CD4-positive, alpha-beta T cell (primary cell): ENCODE data around the gene SLC35F1. TPM values are rescaled to one million over a fixed set of nuclear protein-coding genes. Genes with fewer than 3 reads are reported as not detected.

Source experiments
- ATAC-seq: fragments of 200-7000 bp; cut with Tn5 transposase; one replicate; pipeline ENCODE4 v1.10.0; 2022; ENCODE audit warnings: mild to moderate bottlenecking; ENCODE audit not compliant: poor library complexity
- CTCF ChIA-PET: fragments of 350-600 bp; sonication (Branson Sonifier 250); formaldehyde crosslinking; loops from one replicate; lab custom pipeline; 2021; ENCODE audit warnings: antibody characterized with exemption, inconsistent platforms; lab: Charles Lee
- POLR2A ChIA-PET: fragments of 350-600 bp; sonication (Branson Sonifier 250); formaldehyde crosslinking; loops from one replicate; lab custom pipeline; 2021; ENCODE audit warnings: antibody characterized with exemption, inconsistent platforms; lab: Charles Lee
- DNase-seq, 14 experiments: peaks; one replicate each; pipeline ENCODE4 v3.0.0-alpha.2; 2013 to 2020; ENCODE audit warnings: mixed read lengths in 2 of 14
- H3K27ac ChIP-seq, 2 donors: one replicate each; pipeline versions ENCODE4 v1.5.1 to v1.7.0; 2013; ENCODE audit warnings: low read length in 2 of 2, low read depth in 1 of 2, mild to moderate bottlenecking in 1 of 2
- H3K27me3 ChIP-seq, 2 experiments: 1 replicate in 1 of 2; 2 replicates in 1 of 2; pipeline versions ENCODE4 v1.6.1 to v1.7.0; 2013; ENCODE audit warnings: low read length in 2 of 2, control low read depth in 1 of 2, mild to moderate bottlenecking in 1 of 2, moderate library complexity in 1 of 2; ENCODE audit not compliant: insufficient read depth in 2 of 2, control insufficient read depth in 1 of 2
- H3K36me3 ChIP-seq: one replicate; pipeline ENCODE4 v1.6.1; 2013; ENCODE audit warnings: low read length, control low read depth; ENCODE audit not compliant: insufficient read depth
- H3K4me1 ChIP-seq: one replicate; pipeline ENCODE4 v1.6.1; 2013; ENCODE audit warnings: low read length, control low read depth; ENCODE audit not compliant: insufficient read depth
- H3K4me3 ChIP-seq: one replicate; pipeline ENCODE4 v1.5.1; 2013; ENCODE audit warnings: mild to moderate bottlenecking, low read length, moderate library complexity
- H3K9me3 ChIP-seq, 2 experiments: 1 replicate in 1 of 2; 2 replicates in 1 of 2; pipeline versions ENCODE4 v1.6.1 to v1.7.0; 2013; ENCODE audit warnings: low read length in 2 of 2, mild to moderate bottlenecking in 2 of 2, control low read depth in 1 of 2, moderate library complexity in 1 of 2; ENCODE audit not compliant: control insufficient read depth in 1 of 2, insufficient read depth in 1 of 2
- H3K27ac Mint-ChIP-seq: one replicate; pipeline ENCODE4 v1.8.0; 2020; ENCODE audit warnings: mixed read lengths
- H3K27me3 Mint-ChIP-seq: one replicate; pipeline ENCODE4 v1.8.0; 2021; ENCODE audit warnings: mixed read lengths
- H3K36me3 Mint-ChIP-seq: one replicate; pipeline ENCODE4 v1.8.0; 2021; ENCODE audit warnings: low read depth, mixed read lengths
- H3K4me1 Mint-ChIP-seq: one replicate; pipeline ENCODE4 v1.8.0; 2021; ENCODE audit warnings: low read depth, mixed read lengths
- H3K4me3 Mint-ChIP-seq: one replicate; pipeline ENCODE4 v1.8.0; 2020; ENCODE audit warnings: mild to moderate bottlenecking, mixed read lengths
- H3K9me3 Mint-ChIP-seq: one replicate; pipeline ENCODE4 v1.8.0; 2020; ENCODE audit warnings: mixed read lengths
- intact Hi-C, 2 experiments: fragments of 100-400 bp; cut with DNase I in 1 of 2; cut with micrococcal nuclease in 1 of 2; formaldehyde crosslinking; loops; one replicate each; pipeline versions ENCODE4 v1.15.1 to v1.9.0; 2023 to 2025; cut with DNase I, micrococcal nuclease
- total RNA-seq, 174 experiments: library from RNA in 2 of 174; stranded (reverse) in 2 of 174; gene quantifications; one replicate each; pipeline ENCODE4 v1.2.3 and lab custom pipeline; 2021 to 2026
- TF ChIP-seq, protein P1 (sequence below): fragments of 200-600 bp; IDR thresholded peaks from one replicate; pipeline ENCODE4 v1.8.0; 2022; ENCODE audit warnings: antibody characterized with exemption, mild to moderate bottlenecking

Gene SLC35F1
- total RNA-seq, 2 experiments from 2014 or later, result not detected

DNA sequence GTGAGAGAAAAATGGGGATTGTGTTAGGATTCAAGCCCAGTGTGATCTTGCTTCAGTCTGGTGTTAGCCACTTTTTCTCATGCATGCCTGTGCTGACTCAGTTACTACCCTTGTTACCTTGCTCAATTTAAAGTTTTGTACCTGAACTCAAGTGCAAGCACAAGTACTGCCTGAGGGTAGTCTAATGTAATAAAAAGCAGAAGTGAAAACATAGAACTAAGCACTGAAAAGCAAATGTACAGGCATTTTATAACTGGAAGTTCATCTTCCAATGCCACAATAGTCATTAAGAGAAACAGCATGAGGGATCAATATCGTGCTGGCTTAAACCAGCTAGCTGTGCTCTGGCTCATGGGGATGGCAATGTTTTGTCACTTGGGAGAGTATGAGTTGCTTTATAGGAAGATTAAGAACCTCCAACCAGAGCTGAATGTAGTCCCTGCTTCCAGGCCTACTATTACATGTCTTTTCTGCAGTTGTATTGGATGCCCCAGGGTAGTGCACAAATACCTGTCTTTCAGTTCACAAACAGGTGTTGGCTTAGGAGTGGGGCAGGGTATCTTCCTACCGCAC lies 48.7 kb downstream of the SLC35F1 start:
- intact Hi-C loops, result no loop called here

GRCh38 chr6:117956386-117956785 lies 49.3 kb downstream of the SLC35F1 start:
- Histone ChIP-seq H3K27me3 (peaks cover 0 to 10% of the 10 kb centered on the region in 2 experiments), H3K27ac (no peak overlapping the region), H3K36me3 (no peaks in the 10 kb centered on the region), H3K4me3 (no peak overlapping the region), H3K4me1 (no peaks in the 10 kb centered on the region), H3K9me3 (no peaks in the 10 kb centered on the region)
- POLR2A ChIA-PET, result no interaction called here
- H3K4me1 Mint-ChIP-seq, result no peaks in the 10 kb centered on the region
- TF ChIP-seq, protein P1, sequence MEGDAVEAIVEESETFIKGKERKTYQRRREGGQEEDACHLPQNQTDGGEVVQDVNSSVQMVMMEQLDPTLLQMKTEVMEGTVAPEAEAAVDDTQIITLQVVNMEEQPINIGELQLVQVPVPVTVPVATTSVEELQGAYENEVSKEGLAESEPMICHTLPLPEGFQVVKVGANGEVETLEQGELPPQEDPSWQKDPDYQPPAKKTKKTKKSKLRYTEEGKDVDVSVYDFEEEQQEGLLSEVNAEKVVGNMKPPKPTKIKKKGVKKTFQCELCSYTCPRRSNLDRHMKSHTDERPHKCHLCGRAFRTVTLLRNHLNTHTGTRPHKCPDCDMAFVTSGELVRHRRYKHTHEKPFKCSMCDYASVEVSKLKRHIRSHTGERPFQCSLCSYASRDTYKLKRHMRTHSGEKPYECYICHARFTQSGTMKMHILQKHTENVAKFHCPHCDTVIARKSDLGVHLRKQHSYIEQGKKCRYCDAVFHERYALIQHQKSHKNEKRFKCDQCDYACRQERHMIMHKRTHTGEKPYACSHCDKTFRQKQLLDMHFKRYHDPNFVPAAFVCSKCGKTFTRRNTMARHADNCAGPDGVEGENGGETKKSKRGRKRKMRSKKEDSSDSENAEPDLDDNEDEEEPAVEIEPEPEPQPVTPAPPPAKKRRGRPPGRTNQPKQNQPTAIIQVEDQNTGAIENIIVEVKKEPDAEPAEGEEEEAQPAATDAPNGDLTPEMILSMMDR, result no peak
- no peak for DNase-seq
- ATAC-seq, result no peak
- CTCF ChIA-PET, result no interaction called here
- no peak overlapping the region for H3K27ac Mint-ChIP-seq
- H3K9me3 Mint-ChIP-seq, result no peaks in the 10 kb centered on the region
- H3K4me3 Mint-ChIP-seq, result no peak overlapping the region
- intact Hi-C loops, result no loop called here
- no peaks in the 10 kb centered on the region for H3K36me3 Mint-ChIP-seq
- peaks cover 21% of the 10 kb centered on the region for H3K27me3 Mint-ChIP-seq

More for the DNA sequence above, 48.7 kb downstream of the SLC35F1 start:
- Mint-ChIP-seq H3K36me3 (no peaks in the 10 kb centered on the region), H3K27me3 (peaks cover 21% of the 10 kb centered on the region), H3K27ac (no peak overlapping the region), H3K4me3 (no peak overlapping the region), H3K4me1 (no peaks in the 10 kb centered on the region), H3K9me3 (no peaks in the 10 kb centered on the region)
- no peaks in the 10 kb centered on the region for H3K9me3 ChIP-seq
- no peak for ATAC-seq
- H3K36me3 ChIP-seq, result no peaks in the 10 kb centered on the region
- POLR2A ChIA-PET, result no interaction called here
- no peak for DNase-seq
- no peak overlapping the region for H3K4me3 ChIP-seq
- no peaks in the 10 kb centered on the region for H3K4me1 ChIP-seq
- CTCF ChIA-PET, result no interaction called here
- peaks cover 0 to 10% of the 10 kb centered on the region in 2 experiments for H3K27me3 ChIP-seq
- H3K27ac ChIP-seq, result no peak overlapping the region
- TF ChIP-seq, protein P1, result no peak

GRCh38 chr6:117958536-117958935 lies 51.5 kb downstream of the SLC35F1 start:
- H3K4me3 ChIP-seq, result no peak overlapping the region
- Mint-ChIP-seq H3K27me3 (peaks cover 21% of the 10 kb centered on the region), H3K4me1 (no peaks in the 10 kb centered on the region), H3K27ac (no peak overlapping the region), H3K36me3 (no peaks in the 10 kb centered on the region), H3K4me3 (no peak overlapping the region), H3K9me3 (no peaks in the 10 kb centered on the region)
- ATAC-seq (no peak), DNase-seq (no peak)
- peaks cover 0 to 4% of the 10 kb centered on the region in 2 experiments for H3K27me3 ChIP-seq
- H3K27ac ChIP-seq, result no peak overlapping the region
- TF ChIP-seq, protein P1, result no peak
- CTCF ChIA-PET, result no interaction called here
- H3K4me1 ChIP-seq, result no peaks in the 10 kb centered on the region
- intact Hi-C loops, result no loop called here
- H3K36me3 ChIP-seq, result no peaks in the 10 kb centered on the region
- POLR2A ChIA-PET, result no interaction called here
- H3K9me3 ChIP-seq, result no peaks in the 10 kb centered on the region
